ENCODE data around the gene CKAP5. TPM values are rescaled to one million over a fixed set of nuclear protein-coding genes. Genes with fewer than 3 reads are reported as not detected.
"Not testable (repeated sequence)": the region's sequence is repeated elsewhere in the genome, so short reads cannot be mapped to it uniquely, and the experiment has no call there.

CKAP5 gene
- total RNA-seq, 1 donor from 2014 or later, result 94.3 TPM

- Mint-ChIP-seq H3K27me3 (ENCODE audit: low read depth) (no peaks in the 10 kb centered on the region), H3K27ac (ENCODE audit: unreplicated experiment) (peak overlapping the region; percentile 100), H3K9me3 (ENCODE audit: low read depth) (no peaks in the 10 kb centered on the region), H3K4me3 (ENCODE audit: unreplicated experiment) (peak overlapping the region; percentile 44), H3K4me1 (ENCODE audit: low read depth) (peaks cover 52% of the 10 kb centered on the region), H3K36me3 (ENCODE audit: low read depth) (peaks cover 10% of the 10 kb centered on the region)
- TF ChIP-seq CTCF (IDR thresholded peaks at IDR 0.05), result no peak
- DNase-seq (ENCODE audit: low spot score), result no peak
Observed at GRCh38 chr11:46711303-46711702, 134.8 kb downstream of the CKAP5 start.

- no peak for TF ChIP-seq CTCF (IDR thresholded peaks at IDR 0.05)
- no peak for DNase-seq (ENCODE audit: low spot score)
- Mint-ChIP-seq H3K36me3 (ENCODE audit: low read depth) (peaks cover 10% of the 10 kb centered on the region), H3K4me3 (ENCODE audit: unreplicated experiment) (peak overlapping the region; percentile 44), H3K27me3 (ENCODE audit: low read depth) (no peaks in the 10 kb centered on the region), H3K27ac (ENCODE audit: unreplicated experiment) (peak overlapping the region; percentile 100), H3K9me3 (ENCODE audit: low read depth) (no peaks in the 10 kb centered on the region), H3K4me1 (ENCODE audit: low read depth) (peaks cover 48% of the 10 kb centered on the region)
Observed at GRCh38 chr11:46710821-46711269, 135.2 kb downstream of the CKAP5 start.

GRCh38 chr11:46709351-46709750 lies 136.7 kb downstream of the CKAP5 start:
- not testable (repeated sequence) for DNase-seq (ENCODE audit: low spot score); H3K27me3 Mint-ChIP-seq (ENCODE audit: low read depth); H3K9me3 Mint-ChIP-seq (ENCODE audit: low read depth); H3K4me3 Mint-ChIP-seq (ENCODE audit: unreplicated experiment)
- Mint-ChIP-seq H3K27ac (ENCODE audit: unreplicated experiment) (peak overlapping the region; percentile 100), H3K36me3 (ENCODE audit: low read depth) (peaks cover 11% of the 10 kb centered on the region), H3K4me1 (ENCODE audit: low read depth) (peaks cover 35% of the 10 kb centered on the region)

- Mint-ChIP-seq H3K4me1 (ENCODE audit: low read depth) (peaks cover 38% of the 10 kb centered on the region), H3K4me3 (ENCODE audit: unreplicated experiment) (no peak overlapping the region), H3K36me3 (ENCODE audit: low read depth) (peaks cover 23% of the 10 kb centered on the region), H3K9me3 (ENCODE audit: low read depth) (no peaks in the 10 kb centered on the region), H3K27me3 (ENCODE audit: low read depth) (no peaks in the 10 kb centered on the region), H3K27ac (ENCODE audit: unreplicated experiment) (no peak overlapping the region)
- DNase-seq (ENCODE audit: low spot score), result no peak
- no peak for TF ChIP-seq CTCF (IDR thresholded peaks at IDR 0.05)
Observed at GRCh38 chr11:46706886-46707285, 139.2 kb downstream of the CKAP5 start.

- no peak overlapping the region for H3K27ac Mint-ChIP-seq (ENCODE audit: unreplicated experiment)
- peaks cover 29% of the 10 kb centered on the region for H3K36me3 Mint-ChIP-seq (ENCODE audit: low read depth)
- no peaks in the 10 kb centered on the region for H3K27me3 Mint-ChIP-seq (ENCODE audit: low read depth)
- H3K9me3 Mint-ChIP-seq (ENCODE audit: low read depth), result no peaks in the 10 kb centered on the region
- DNase-seq (ENCODE audit: low spot score), result no peak
- TF ChIP-seq CTCF (IDR thresholded peaks at IDR 0.05), result no peak
- no peak overlapping the region for H3K4me3 Mint-ChIP-seq (ENCODE audit: unreplicated experiment)
- peaks cover 36% of the 10 kb centered on the region for H3K4me1 Mint-ChIP-seq (ENCODE audit: low read depth)
Observed at GRCh38 chr11:46705070-46705688, 140.9 kb downstream of the CKAP5 start.

- Mint-ChIP-seq H3K36me3 (ENCODE audit: low read depth) (peaks cover 22% of the 10 kb centered on the region), H3K27ac (ENCODE audit: unreplicated experiment) (peak overlapping the region; percentile 100), H3K27me3 (ENCODE audit: low read depth) (no peaks in the 10 kb centered on the region), H3K9me3 (ENCODE audit: low read depth) (no peaks in the 10 kb centered on the region), H3K4me1 (ENCODE audit: low read depth) (peaks cover 65% of the 10 kb centered on the region), H3K4me3 (ENCODE audit: unreplicated experiment) (peak overlapping the region; percentile 99)
- no peak for TF ChIP-seq CTCF (IDR thresholded peaks at IDR 0.05)
- DNase-seq (ENCODE audit: low spot score), result no peak
Observed at GRCh38 chr11:46701078-46701654, 144.9 kb downstream of the CKAP5 start.
